Measurements from ENCODE around the gene SOX13. TPM values are rescaled to one million over a fixed set of nuclear protein-coding genes. Genes with fewer than 3 reads are reported as not detected.
"Not testable (repeated sequence)": the region's sequence is repeated elsewhere in the genome, so short reads cannot be mapped to it uniquely, and the experiment has no call there.

Gene SOX13
- total RNA-seq, 2 donors from 2014 or later = 91.9 to 95.9 TPM

DNA sequence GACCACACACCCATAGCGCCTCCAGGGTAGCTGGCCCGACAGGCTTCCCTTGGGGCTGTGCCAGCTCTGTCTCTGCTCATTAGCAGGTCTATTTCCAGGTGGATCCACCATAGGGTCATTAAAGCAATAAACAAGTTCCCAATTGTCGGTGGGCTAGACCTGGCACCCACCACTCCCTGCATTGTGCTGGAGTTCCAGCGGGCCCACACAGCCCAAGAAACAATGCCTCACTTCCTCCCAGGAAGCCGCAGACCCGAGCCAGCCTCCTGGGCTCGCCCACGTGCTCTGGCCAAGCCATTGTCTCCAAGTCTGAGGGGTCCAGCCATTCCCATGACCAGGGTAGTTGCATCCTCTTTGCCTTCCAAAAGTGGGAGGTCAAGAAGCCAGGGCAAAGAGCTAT, 27.5 kb upstream of the SOX13 start:
- intact Hi-C loops (cut with DNase I) = no loop called here
- 70% methylated on average over 8 of the region's 8 CpGs for WGBS
- H3K36me3 ChIP-seq = no peaks in the 10 kb centered on the region
- H3K4me1 ChIP-seq (replicated peaks) = no peaks in the 10 kb centered on the region
- H3K27ac ChIP-seq = no peak overlapping the region
- no peak overlapping the region for H3K4me3 ChIP-seq
- no peaks in the 10 kb centered on the region for H3K27me3 ChIP-seq (replicated peaks; ENCODE audit: insufficient read depth)
- TF ChIP-seq POLR2A (IDR thresholded peaks at IDR 0.05) = no peak
- TF ChIP-seq, protein P1, sequence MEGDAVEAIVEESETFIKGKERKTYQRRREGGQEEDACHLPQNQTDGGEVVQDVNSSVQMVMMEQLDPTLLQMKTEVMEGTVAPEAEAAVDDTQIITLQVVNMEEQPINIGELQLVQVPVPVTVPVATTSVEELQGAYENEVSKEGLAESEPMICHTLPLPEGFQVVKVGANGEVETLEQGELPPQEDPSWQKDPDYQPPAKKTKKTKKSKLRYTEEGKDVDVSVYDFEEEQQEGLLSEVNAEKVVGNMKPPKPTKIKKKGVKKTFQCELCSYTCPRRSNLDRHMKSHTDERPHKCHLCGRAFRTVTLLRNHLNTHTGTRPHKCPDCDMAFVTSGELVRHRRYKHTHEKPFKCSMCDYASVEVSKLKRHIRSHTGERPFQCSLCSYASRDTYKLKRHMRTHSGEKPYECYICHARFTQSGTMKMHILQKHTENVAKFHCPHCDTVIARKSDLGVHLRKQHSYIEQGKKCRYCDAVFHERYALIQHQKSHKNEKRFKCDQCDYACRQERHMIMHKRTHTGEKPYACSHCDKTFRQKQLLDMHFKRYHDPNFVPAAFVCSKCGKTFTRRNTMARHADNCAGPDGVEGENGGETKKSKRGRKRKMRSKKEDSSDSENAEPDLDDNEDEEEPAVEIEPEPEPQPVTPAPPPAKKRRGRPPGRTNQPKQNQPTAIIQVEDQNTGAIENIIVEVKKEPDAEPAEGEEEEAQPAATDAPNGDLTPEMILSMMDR (IDR thresholded peaks at IDR 0.05) = no peak
- no peaks in the 10 kb centered on the region for H3K9me3 ChIP-seq
- DNase-seq (ENCODE audit: low spot score) = no peak

DNA sequence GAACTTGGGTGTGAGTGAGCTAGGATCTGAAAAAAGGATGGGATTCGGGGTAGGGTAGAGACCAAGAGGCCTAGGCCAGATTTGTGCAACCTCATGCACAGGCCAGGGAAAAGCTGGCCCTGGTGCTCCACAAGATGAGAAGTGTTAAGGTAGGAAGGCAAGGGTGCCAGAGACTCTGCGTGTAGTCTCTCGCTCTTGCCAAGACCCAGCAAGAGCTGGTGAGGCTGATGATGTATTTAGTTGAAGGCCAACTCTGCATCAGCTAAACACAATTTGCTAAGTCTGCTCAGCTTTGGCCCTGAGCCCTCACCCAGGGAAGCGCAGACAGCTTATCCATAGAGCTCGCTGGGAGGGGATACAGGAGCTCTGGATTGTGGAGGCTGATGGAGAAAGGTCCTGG, 26.6 kb upstream of the SOX13 start:
- no peaks in the 10 kb centered on the region for H3K4me1 ChIP-seq (replicated peaks)
- WGBS = 90% methylated on average over 5 of the region's 5 CpGs
- no peaks in the 10 kb centered on the region for H3K36me3 ChIP-seq
- H3K27ac ChIP-seq = no peak overlapping the region
- H3K27me3 ChIP-seq (replicated peaks; ENCODE audit: insufficient read depth) = no peaks in the 10 kb centered on the region
- intact Hi-C loops (cut with DNase I) = no loop called here
- H3K4me3 ChIP-seq = no peak overlapping the region
- H3K9me3 ChIP-seq = no peaks in the 10 kb centered on the region
- no peak for DNase-seq (ENCODE audit: low spot score)
- TF ChIP-seq POLR2A (IDR thresholded peaks at IDR 0.05) (no peak), POLR2AphosphoS5 (IDR thresholded peaks at IDR 0.05) (no peak)
- TF ChIP-seq, protein P1 (IDR thresholded peaks at IDR 0.05) = no peak

DNA sequence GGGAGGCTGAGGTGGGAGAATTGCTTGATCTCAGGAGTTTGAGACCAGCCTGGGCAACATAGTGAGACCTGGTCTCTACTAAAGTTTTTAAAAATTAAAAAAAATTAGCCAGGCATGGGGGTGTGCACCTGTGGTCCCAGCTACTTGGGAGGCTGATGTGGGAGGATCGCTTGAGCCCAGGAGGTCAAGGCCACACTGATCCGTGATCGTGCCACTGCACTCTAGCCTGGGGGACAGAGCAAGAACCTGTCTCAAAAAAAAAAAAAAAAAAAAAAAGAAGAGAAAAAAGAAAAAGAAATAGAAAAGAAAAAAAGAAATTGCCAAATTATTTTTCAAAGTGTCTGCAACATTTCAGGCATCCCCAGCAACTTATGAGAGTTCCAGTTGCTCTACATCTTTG, 24.1 kb upstream of the SOX13 start:
- intact Hi-C loops (cut with DNase I); H3K36me3 ChIP-seq; H3K9me3 ChIP-seq; H3K27ac ChIP-seq; H3K27me3 ChIP-seq (replicated peaks; ENCODE audit: insufficient read depth); H3K4me3 ChIP-seq; DNase-seq (ENCODE audit: low spot score); H3K4me1 ChIP-seq (replicated peaks): not testable (repeated sequence)
- WGBS = 100% methylated on average over 3 of the region's 3 CpGs

DNA sequence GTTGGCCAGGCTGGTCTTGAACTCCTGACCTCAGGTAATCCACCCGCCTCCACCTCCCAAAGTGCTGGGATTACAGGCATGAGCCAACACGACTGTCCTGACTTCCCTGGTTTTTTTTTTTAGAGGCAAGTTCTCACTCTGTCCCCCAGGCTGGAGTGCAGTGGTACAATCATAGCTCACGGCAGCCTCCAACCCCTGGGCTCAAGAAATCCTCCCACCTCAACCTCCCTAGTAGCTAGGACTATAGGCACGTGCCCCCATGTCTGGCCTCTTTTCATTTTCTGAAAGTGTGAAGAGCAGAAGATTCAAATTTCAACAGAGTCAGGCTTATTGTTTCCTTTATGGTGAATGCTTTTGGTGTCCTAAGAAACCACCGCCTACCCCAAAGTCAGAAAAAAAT, 21.7 kb upstream of the SOX13 start:
- Histone ChIP-seq H3K27ac (no peak overlapping the region), H3K9me3 (no peaks in the 10 kb centered on the region), H3K4me3 (no peak overlapping the region), H3K4me1 (replicated peaks) (no peaks in the 10 kb centered on the region), H3K36me3 (no peaks in the 10 kb centered on the region), H3K27me3 (replicated peaks; ENCODE audit: insufficient read depth) (no peaks in the 10 kb centered on the region)
- TF ChIP-seq POLR2A (IDR thresholded peaks at IDR 0.05) = no peak
- TF ChIP-seq, protein P1 (IDR thresholded peaks at IDR 0.05) = no peak
- no peak for TF ChIP-seq POLR2AphosphoS5 (IDR thresholded peaks at IDR 0.05)
- intact Hi-C loops (cut with DNase I) = no loop called here
- no peak for DNase-seq (ENCODE audit: low spot score)
- 80% methylated on average over 5 of the region's 5 CpGs for WGBS

DNA sequence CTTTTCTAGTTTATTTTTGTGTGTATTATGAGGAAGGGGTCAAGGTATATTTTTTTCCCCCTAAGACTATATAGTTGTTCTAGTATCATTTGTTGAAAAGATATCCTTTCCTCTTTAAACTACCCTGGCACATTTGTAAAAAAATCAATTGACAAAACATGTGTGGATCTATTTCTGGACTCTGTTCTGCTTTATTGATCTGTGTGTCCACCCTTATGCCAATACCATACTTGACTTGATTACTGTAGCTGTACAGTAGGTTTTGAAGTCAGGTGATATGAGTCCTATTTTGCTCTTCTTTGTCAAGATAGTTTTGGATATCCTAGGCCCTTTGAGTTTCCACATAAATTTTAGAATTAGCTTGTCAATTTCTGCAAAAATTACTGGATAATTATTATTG, 21.2 kb upstream of the SOX13 start:
- no peaks in the 10 kb centered on the region for H3K27me3 ChIP-seq (replicated peaks; ENCODE audit: insufficient read depth)
- no peak overlapping the region for H3K4me3 ChIP-seq
- intact Hi-C loops (cut with DNase I) = no loop called here
- no peak for TF ChIP-seq POLR2AphosphoS5 (IDR thresholded peaks at IDR 0.05)
- TF ChIP-seq, protein P1 (IDR thresholded peaks at IDR 0.05) = no peak
- no peak for TF ChIP-seq POLR2A (IDR thresholded peaks at IDR 0.05)
- DNase-seq (ENCODE audit: low spot score) = no peak
- no peaks in the 10 kb centered on the region for H3K9me3 ChIP-seq
- H3K36me3 ChIP-seq = no peaks in the 10 kb centered on the region
- no peaks in the 10 kb centered on the region for H3K4me1 ChIP-seq (replicated peaks)
- no peak overlapping the region for H3K27ac ChIP-seq
